Measurements from ENCODE around the gene PXN. TPM values are rescaled to one million over a fixed set of nuclear protein-coding genes. Genes with fewer than 3 reads are reported as not detected.

PXN gene
- total RNA-seq, 1 donor = 41.6 TPM

GRCh38 chr12:120212301-120212700 lies 53.2 kb downstream of the PXN start:
- H3K27me3 ChIP-seq (ENCODE audit: insufficient read depth, low read length) = no peaks in the 10 kb centered on the region
- no peak overlapping the region for H3K4me3 ChIP-seq (ENCODE audit: insufficient read depth, low read length)
- DNase-seq (ENCODE audit: insufficient read length, low spot score, missing footprints) = peak; percentile 45
- peaks cover 4% of the 10 kb centered on the region for H4K20me1 ChIP-seq (ENCODE audit: insufficient read depth, low read length)
- H3K9me3 ChIP-seq (ENCODE audit: low read depth, low read length) = no peaks in the 10 kb centered on the region
- H3K4me2 ChIP-seq (ENCODE audit: insufficient read depth, low read length) = no peak overlapping the region
- no peak overlapping the region for H2AFZ ChIP-seq (ENCODE audit: low read length)
- H3K27ac ChIP-seq (ENCODE audit: low read depth, low read length) = no peak overlapping the region
- peaks cover 25% of the 10 kb centered on the region for H3K79me2 ChIP-seq (ENCODE audit: insufficient read depth, low read length)
- H3K36me3 ChIP-seq (ENCODE audit: insufficient read depth, low read length) = peaks cover 78% of the 10 kb centered on the region
- TF ChIP-seq CTCF (IDR thresholded peaks at IDR 0.05; ENCODE audit: extremely low read depth, low read depth, low read length) = no peak
- no peaks in the 10 kb centered on the region for H3K4me1 ChIP-seq (ENCODE audit: insufficient read depth, low read length)

- H3K27me3 ChIP-seq (ENCODE audit: insufficient read depth, low read length) = no peaks in the 10 kb centered on the region
- no peak overlapping the region for H3K27ac ChIP-seq (ENCODE audit: low read depth, low read length)
- H3K4me3 ChIP-seq (ENCODE audit: insufficient read depth, low read length) = no peak overlapping the region
- H2AFZ ChIP-seq (ENCODE audit: low read length) = no peak overlapping the region
- peaks cover 21% of the 10 kb centered on the region for H3K79me2 ChIP-seq (ENCODE audit: insufficient read depth, low read length)
- no peak overlapping the region for H3K4me2 ChIP-seq (ENCODE audit: insufficient read depth, low read length)
- DNase-seq (ENCODE audit: insufficient read length, low spot score, missing footprints) = peak; percentile 65
- H3K9me3 ChIP-seq (ENCODE audit: low read depth, low read length) = no peaks in the 10 kb centered on the region
- peaks cover 4% of the 10 kb centered on the region for H4K20me1 ChIP-seq (ENCODE audit: insufficient read depth, low read length)
- H3K4me1 ChIP-seq (ENCODE audit: insufficient read depth, low read length) = no peaks in the 10 kb centered on the region
- TF ChIP-seq CTCF (IDR thresholded peaks at IDR 0.05; ENCODE audit: extremely low read depth, low read depth, low read length) = no peak
- peaks cover 75% of the 10 kb centered on the region for H3K36me3 ChIP-seq (ENCODE audit: insufficient read depth, low read length)
Measured at GRCh38 chr12:120211904-120212283, 53.6 kb downstream of the PXN start.

GRCh38 chr12:120211243-120211903 lies 54.2 kb downstream of the PXN start:
- Histone ChIP-seq H3K4me1 (ENCODE audit: insufficient read depth, low read length) (no peaks in the 10 kb centered on the region), H3K27ac (ENCODE audit: low read depth, low read length) (no peak overlapping the region), H3K79me2 (ENCODE audit: insufficient read depth, low read length) (peaks cover 16% of the 10 kb centered on the region), H4K20me1 (ENCODE audit: insufficient read depth, low read length) (peaks cover 4% of the 10 kb centered on the region), H3K9me3 (ENCODE audit: low read depth, low read length) (no peaks in the 10 kb centered on the region), H3K4me2 (ENCODE audit: insufficient read depth, low read length) (no peak overlapping the region), H3K36me3 (ENCODE audit: insufficient read depth, low read length) (peaks cover 75% of the 10 kb centered on the region), H2AFZ (ENCODE audit: low read length) (no peak overlapping the region), H3K27me3 (ENCODE audit: insufficient read depth, low read length) (no peaks in the 10 kb centered on the region), H3K4me3 (ENCODE audit: insufficient read depth, low read length) (no peak overlapping the region)
- no peak for TF ChIP-seq CTCF (IDR thresholded peaks at IDR 0.05; ENCODE audit: extremely low read depth, low read depth, low read length)
- DNase-seq (ENCODE audit: insufficient read length, low spot score, missing footprints) = peak; percentile 65

GRCh38 chr12:120209851-120210250 lies 55.7 kb downstream of the PXN start:
- DNase-seq (ENCODE audit: insufficient read length, low spot score, missing footprints) = peak; percentile 38
- H3K27ac ChIP-seq (ENCODE audit: low read depth, low read length) = no peak overlapping the region
- H4K20me1 ChIP-seq (ENCODE audit: insufficient read depth, low read length) = peaks cover 4% of the 10 kb centered on the region
- H3K4me1 ChIP-seq (ENCODE audit: insufficient read depth, low read length) = no peaks in the 10 kb centered on the region
- no peak overlapping the region for H3K4me3 ChIP-seq (ENCODE audit: insufficient read depth, low read length)
- no peak for TF ChIP-seq CTCF (IDR thresholded peaks at IDR 0.05; ENCODE audit: extremely low read depth, low read depth, low read length)
- H3K79me2 ChIP-seq (ENCODE audit: insufficient read depth, low read length) = peaks cover 8% of the 10 kb centered on the region
- H2AFZ ChIP-seq (ENCODE audit: low read length) = no peak overlapping the region
- H3K36me3 ChIP-seq (ENCODE audit: insufficient read depth, low read length) = peaks cover 63% of the 10 kb centered on the region
- no peaks in the 10 kb centered on the region for H3K27me3 ChIP-seq (ENCODE audit: insufficient read depth, low read length)
- H3K9me3 ChIP-seq (ENCODE audit: low read depth, low read length) = no peaks in the 10 kb centered on the region
- H3K4me2 ChIP-seq (ENCODE audit: insufficient read depth, low read length) = no peak overlapping the region

All from osteoblast (primary cell).